ENCODE data around the gene NPFFR1. TPM values are rescaled to one million over a fixed set of nuclear protein-coding genes. Genes with fewer than 3 reads are reported as not detected.

NPFFR1 gene
- total RNA-seq, 4 donors from 2014 or later, result 0.16 TPM; not detected in 3

DNA sequence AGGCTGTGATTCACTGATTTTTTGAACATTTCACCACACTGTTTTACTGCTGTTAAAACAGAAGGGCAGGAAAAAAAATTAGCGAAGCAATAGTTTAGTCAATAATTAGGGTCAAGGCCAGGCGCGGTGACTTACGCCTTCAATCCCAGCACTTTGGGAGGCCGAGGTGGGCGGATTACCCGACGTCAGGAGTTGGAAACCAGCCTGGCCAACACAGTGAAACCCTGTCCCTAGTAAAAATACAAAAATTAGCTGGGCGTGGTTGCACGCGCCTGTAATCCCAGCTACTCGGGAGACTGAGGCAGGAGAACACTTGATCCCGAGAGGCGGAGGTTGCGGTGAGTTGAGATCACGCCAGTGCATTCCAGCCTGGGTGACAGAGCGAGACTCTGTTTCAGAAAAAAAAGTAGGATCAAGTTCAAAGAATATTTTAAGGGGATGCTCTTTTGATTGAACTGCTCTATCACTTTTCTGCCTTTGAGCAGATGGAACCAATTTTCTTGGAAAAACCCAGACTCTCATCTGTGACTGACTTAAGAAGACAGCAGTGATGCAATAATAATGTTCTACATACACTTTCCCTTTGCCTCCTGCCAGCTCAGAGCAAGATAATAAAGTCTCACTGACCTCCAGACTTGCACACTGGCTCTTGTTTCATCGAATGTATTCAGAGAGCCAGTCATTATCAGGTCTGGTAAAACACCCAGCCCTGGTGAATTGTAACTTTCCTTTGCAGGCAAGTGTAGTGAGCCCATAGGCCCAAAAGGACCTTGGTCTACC is 48.9 kb downstream of the NPFFR1 start:
- 61 to 84% methylated on average over 9 to 18 of the region's 18 CpGs for WGBS, 2 donors (ENCODE audit: low coverage in 1 of 2)
- intact Hi-C loops (cut with DNase I; ENCODE audit: low total_unique reads), result no loop called here
- in situ Hi-C loops (cut with MboI; ENCODE audit: low pct_ligation_motif_present in 1 of 4, low pct_unique_long_range_greater_than_20kb in 1 of 4, low sequenced_read_pairs in 3 of 4), result no loop called here
- no peaks in the 10 kb centered on the region for H3K9me3 ChIP-seq
- no peak overlapping the region for H3K4me3 ChIP-seq
- H3K36me3 ChIP-seq, result no peaks in the 10 kb centered on the region
- H3K27me3 ChIP-seq, result no peaks in the 10 kb centered on the region
- no peak overlapping the region for H3K27ac ChIP-seq
- no peak for DNase-seq
- TF ChIP-seq POLR2A (IDR thresholded peaks at IDR 0.05) (no peak), CTCF (IDR thresholded peaks at IDR 0.05) (no peak), EP300 (IDR thresholded peaks at IDR 0.05; ENCODE audit: low read depth) (no peak), POLR2AphosphoS5 (IDR thresholded peaks at IDR 0.05) (no peak)
- peaks cover 0 to 29% (median 12%) of the 10 kb centered on the region in 4 donors for H3K4me1 ChIP-seq

DNA sequence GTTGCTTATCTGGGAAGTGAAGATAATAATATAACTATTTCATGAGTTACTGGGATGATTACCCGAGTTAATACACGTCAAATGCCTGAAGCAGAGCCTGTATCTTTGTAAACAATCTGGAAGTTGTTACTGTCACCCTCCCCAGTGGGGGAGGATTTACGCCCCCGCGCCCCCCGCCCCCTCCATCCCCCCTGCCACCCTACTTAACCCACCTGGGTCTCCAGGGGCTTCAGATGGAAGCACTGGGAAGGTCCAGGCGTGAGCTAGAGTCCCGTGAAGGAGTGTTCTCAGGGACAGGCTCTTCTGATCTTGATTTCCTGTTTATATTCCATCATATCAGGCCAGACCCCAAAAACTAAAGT is 49.9 kb downstream of the NPFFR1 start:
- no peak for DNase-seq
- in situ Hi-C loops (cut with MboI; ENCODE audit: low pct_ligation_motif_present in 1 of 4, low pct_unique_long_range_greater_than_20kb in 1 of 4, low sequenced_read_pairs in 3 of 4), result no loop called here
- Histone ChIP-seq H3K4me1 (peaks cover 0 to 38% (median 18%) of the 10 kb centered on the region in 4 donors), H3K4me3 (peak overlapping the region in 3 of 4 donors; percentile 61 to 90 (median 78)), H3K27ac (peak overlapping the region; percentile 85 to 93 (median 87)), H3K27me3 (no peaks in the 10 kb centered on the region), H3K9me3 (no peaks in the 10 kb centered on the region), H3K36me3 (no peaks in the 10 kb centered on the region)
- WGBS, 2 donors (ENCODE audit: low coverage in 1 of 2), result 15% methylated on average over 8 of the region's 8 CpGs; no CpG with 5 or more reads in 1 of the 2 donors
- intact Hi-C loops (cut with DNase I; ENCODE audit: low total_unique reads), result no loop called here
- TF ChIP-seq POLR2A (IDR thresholded peaks at IDR 0.05) (no peak), POLR2AphosphoS5 (IDR thresholded peaks at IDR 0.05) (no peak), CTCF (IDR thresholded peaks at IDR 0.05) (no peak), EP300 (IDR thresholded peaks at IDR 0.05; ENCODE audit: low read depth) (no peak)

- WGBS, 2 donors (ENCODE audit: low coverage in 1 of 2), result 0 to 1% methylated on average over 2 to 54 of the region's 74 CpGs
- Histone ChIP-seq H3K27me3 (no peaks in the 10 kb centered on the region), H3K36me3 (no peaks in the 10 kb centered on the region), H3K4me1 (peaks cover 0 to 44% (median 24%) of the 10 kb centered on the region in 4 donors), H3K4me3 (peak within 1 kb of the TSS; percentile 61 to 90 (median 82)), H3K27ac (peak within 1 kb of the TSS; percentile 85 to 93 (median 87)), H3K9me3 (no peaks in the 10 kb centered on the region)
- DNase-seq, result peak; percentile 99
- intact Hi-C loops (cut with DNase I; ENCODE audit: low total_unique reads), result no loop called here
- in situ Hi-C loops (cut with MboI; ENCODE audit: low pct_ligation_motif_present in 1 of 4, low pct_unique_long_range_greater_than_20kb in 1 of 4, low sequenced_read_pairs in 3 of 4), result no loop called here
- TF ChIP-seq POLR2AphosphoS5 (IDR thresholded peaks at IDR 0.05) (peak; percentile 97 to 99 (median 98)), CTCF (IDR thresholded peaks at IDR 0.05) (peak; percentile 18 to 42 (median 25)), EP300 (IDR thresholded peaks at IDR 0.05; ENCODE audit: low read depth) (no peak), POLR2A (IDR thresholded peaks at IDR 0.05) (peak; percentile 89)
Measured at GRCh38 chr10:70233109-70233938, 50.5 kb downstream of the NPFFR1 start, which contains the start of gene PPA1. PPA1 (minus strand) TSS chr10:70233429; CDS start chr10:70233327, 102 bp downstream.

DNA sequence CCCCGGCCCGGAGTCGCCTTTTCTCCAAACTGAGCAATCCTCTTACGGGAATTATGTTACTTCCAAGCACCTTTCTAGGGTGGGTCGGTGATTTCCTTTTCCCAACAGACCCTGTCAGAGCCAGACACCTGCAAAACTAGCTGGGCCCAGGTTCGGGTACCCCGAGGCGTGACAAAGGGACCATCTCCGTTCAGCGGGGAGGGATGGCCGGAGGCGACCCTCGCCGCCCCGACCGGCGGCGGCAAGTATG is 51.0 kb downstream of the NPFFR1 start:
- 0% methylated on average over 4 to 16 of the region's 18 CpGs for WGBS, 2 donors (ENCODE audit: low coverage in 1 of 2)
- no peak for DNase-seq
- peaks cover 0 to 50% (median 28%) of the 10 kb centered on the region in 4 donors for H3K4me1 ChIP-seq
- TF ChIP-seq POLR2A (IDR thresholded peaks at IDR 0.05) (no peak), CTCF (IDR thresholded peaks at IDR 0.05) (no peak), EP300 (IDR thresholded peaks at IDR 0.05; ENCODE audit: low read depth) (no peak), POLR2AphosphoS5 (IDR thresholded peaks at IDR 0.05) (no peak)
- peak overlapping the region; percentile 61 to 90 (median 82) for H3K4me3 ChIP-seq
- H3K27me3 ChIP-seq, result no peaks in the 10 kb centered on the region
- in situ Hi-C loops (cut with MboI; ENCODE audit: low pct_ligation_motif_present in 1 of 4, low pct_unique_long_range_greater_than_20kb in 1 of 4, low sequenced_read_pairs in 3 of 4) (no loop called here), intact Hi-C loops (cut with DNase I; ENCODE audit: low total_unique reads) (no loop called here)
- H3K36me3 ChIP-seq, result no peaks in the 10 kb centered on the region
- H3K27ac ChIP-seq, result peak overlapping the region; percentile 85 to 93 (median 87)
- no peaks in the 10 kb centered on the region for H3K9me3 ChIP-seq

Data from transverse colon (tissue), 4 donors.